ENCODE results near the gene GPX6.

GPX6 gene

GRCh38 chr6:28489366-28490204, 26.0 kb downstream of the GPX6 start:
- peak overlapping the region; percentile 37 for H3K27ac ChIP-seq (ENCODE audit: extremely low read depth, low read depth, low read length)
- ChIA-PET CTCF (interaction anchor here (0.6 to 0.8 kb wide), 4 partner anchors 48 to 496 kb away, joined by 3 read pairs; no protein-coding TSS in a partner anchor), POLR2A (interaction anchor here (0.6 to 1.8 kb wide), 13 partner anchors 15 to 652 kb away, joined by 3 to 7 read pairs (median 4); partner anchors contain the start of genes PGBD1, ZKSCAN8 and ZSCAN23)
- TF ChIP-seq GLIS2 (tag by site-specific recombination; IDR thresholded peaks at IDR 0.05) (peak; percentile 47; the same call in 1 of the 2 replicates), HOXA7 (CRISPR knock-in tag; IDR thresholded peaks at IDR 0.05; ENCODE audit: borderline replicate concordance) (no peak), ATF2 (tag by site-specific recombination; IDR thresholded peaks at IDR 0.05; ENCODE audit: low read depth) (peak; percentile 76), ZBTB21 (tag by site-specific recombination; IDR thresholded peaks at IDR 0.05) (peak; percentile 92), SCRT1 (tag by site-specific recombination; IDR thresholded peaks at IDR 0.05; ENCODE audit: borderline replicate concordance) (peak; percentile 87), GLIS1 (tag by site-specific recombination; IDR thresholded peaks at IDR 0.05) (peak; percentile 37; the same call in 1 of the 2 replicates), ZNF335 (tag by site-specific recombination; conservative IDR thresholded peaks at IDR 0.05) (peak; percentile 62), ZIC2 (tag by site-specific recombination; IDR thresholded peaks at IDR 0.05) (peak; percentile 37; the same call in 1 of the 2 replicates), ZNF354C (tag by site-specific recombination; IDR thresholded peaks at IDR 0.05; ENCODE audit: borderline replicate concordance, low read depth) (no peak), GLI2 (tag by site-specific recombination; IDR thresholded peaks at IDR 0.05; ENCODE audit: borderline replicate concordance, low read depth) (no peak), ZNF629 (tag by site-specific recombination; IDR thresholded peaks at IDR 0.05) (peak; percentile 92), ZBTB17 (tag by site-specific recombination; IDR thresholded peaks at IDR 0.05) (peak; percentile 4; the same call in 1 of the 2 replicates), SCRT2 (tag by site-specific recombination; IDR thresholded peaks at IDR 0.05) (peak; percentile 99), ZFP37 (tag by site-specific recombination; IDR thresholded peaks at IDR 0.05) (no peak), SP7 (tag by site-specific recombination; IDR thresholded peaks at IDR 0.05) (0 out of 2 replicates have a peak, but pooled peaks have one; percentile 26)
- TF ChIP-seq, protein P1, sequence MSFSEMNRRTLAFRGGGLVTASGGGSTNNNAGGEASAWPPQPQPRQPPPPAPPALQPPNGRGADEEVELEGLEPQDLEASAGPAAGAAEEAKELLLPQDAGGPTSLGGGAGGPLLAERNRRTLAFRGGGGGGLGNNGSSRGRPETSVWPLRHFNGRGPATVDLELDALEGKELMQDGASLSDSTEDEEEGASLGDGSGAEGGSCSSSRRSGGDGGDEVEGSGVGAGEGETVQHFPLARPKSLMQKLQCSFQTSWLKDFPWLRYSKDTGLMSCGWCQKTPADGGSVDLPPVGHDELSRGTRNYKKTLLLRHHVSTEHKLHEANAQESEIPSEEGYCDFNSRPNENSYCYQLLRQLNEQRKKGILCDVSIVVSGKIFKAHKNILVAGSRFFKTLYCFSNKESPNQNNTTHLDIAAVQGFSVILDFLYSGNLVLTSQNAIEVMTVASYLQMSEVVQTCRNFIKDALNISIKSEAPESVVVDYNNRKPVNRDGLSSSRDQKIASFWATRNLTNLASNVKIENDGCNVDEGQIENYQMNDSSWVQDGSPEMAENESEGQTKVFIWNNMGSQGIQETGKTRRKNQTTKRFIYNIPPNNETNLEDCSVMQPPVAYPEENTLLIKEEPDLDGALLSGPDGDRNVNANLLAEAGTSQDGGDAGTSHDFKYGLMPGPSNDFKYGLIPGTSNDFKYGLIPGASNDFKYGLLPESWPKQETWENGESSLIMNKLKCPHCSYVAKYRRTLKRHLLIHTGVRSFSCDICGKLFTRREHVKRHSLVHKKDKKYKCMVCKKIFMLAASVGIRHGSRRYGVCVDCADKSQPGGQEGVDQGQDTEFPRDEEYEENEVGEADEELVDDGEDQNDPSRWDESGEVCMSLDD (tag by site-specific recombination; IDR thresholded peaks at IDR 0.05), result peak; percentile 43; the same call in 1 of the 2 replicates
- H3K4me1 ChIP-seq (ENCODE audit: control insufficient read depth, insufficient read depth, low read length), result no peaks in the 10 kb centered on the region
- no peaks in the 10 kb centered on the region for H3K9me3 ChIP-seq (ENCODE audit: control insufficient read depth, insufficient read depth, low read depth, low read length)
- no peaks in the 10 kb centered on the region for H3K36me3 ChIP-seq (ENCODE audit: control insufficient read depth in 2 of 2, insufficient read depth in 1 of 2, low read length in 2 of 2)
- peak overlapping the region; percentile 15 for H3K4me3 ChIP-seq (ENCODE audit: low read depth, low read length)

DNA sequence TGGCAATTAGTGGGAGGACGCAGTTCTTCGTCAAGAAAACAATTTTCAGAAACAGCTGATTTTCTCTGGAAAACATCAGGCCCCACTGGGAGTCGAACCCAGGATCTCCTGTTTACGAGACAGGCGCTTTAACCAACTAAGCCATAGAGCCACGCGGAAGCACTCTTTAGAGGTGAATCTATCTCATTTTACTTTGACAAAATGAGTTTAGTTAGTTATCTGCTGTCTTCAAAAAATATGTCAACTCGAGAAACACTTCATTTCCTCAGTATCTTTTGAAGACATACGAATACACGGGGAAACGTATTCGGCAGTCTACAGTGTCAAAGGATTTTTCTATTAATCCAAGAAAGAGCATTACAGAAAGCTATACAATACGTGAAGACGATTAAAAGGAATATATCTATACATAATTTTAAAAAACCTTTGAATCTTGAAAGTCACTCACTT, 26.7 kb downstream of the GPX6 start:
- Histone ChIP-seq H3K4me3 (ENCODE audit: low read depth, low read length) (no peak overlapping the region), H3K36me3 (ENCODE audit: control insufficient read depth in 2 of 2, insufficient read depth in 1 of 2, low read length in 2 of 2) (no peaks in the 10 kb centered on the region), H3K4me1 (ENCODE audit: control insufficient read depth, insufficient read depth, low read length) (no peaks in the 10 kb centered on the region), H3K9me3 (ENCODE audit: control insufficient read depth, insufficient read depth, low read depth, low read length) (no peaks in the 10 kb centered on the region), H3K27ac (ENCODE audit: extremely low read depth, low read depth, low read length) (no peak overlapping the region)
- ChIA-PET CTCF (interaction anchor here (0.6 to 0.8 kb wide), 4 partner anchors 49 to 496 kb away, joined by 3 read pairs; no protein-coding TSS in a partner anchor), POLR2A (interaction anchor here (0.6 to 1.8 kb wide), 12 partner anchors 14 to 651 kb away, joined by 3 to 7 read pairs (median 4); partner anchors contain the start of genes PGBD1, ZKSCAN8 and ZSCAN23)
- TF ChIP-seq ZNF830 (tag by site-specific recombination; IDR thresholded peaks at IDR 0.05; ENCODE audit: low read depth) (no peak), ZNF394 (tag by site-specific recombination; IDR thresholded peaks at IDR 0.05; ENCODE audit: borderline replicate concordance) (peak; percentile 59), ZNF138 (tag by site-specific recombination; IDR thresholded peaks at IDR 0.05; ENCODE audit: borderline replicate concordance) (no peak), ZEB2 (tag by site-specific recombination; IDR thresholded peaks at IDR 0.05) (0 out of 2 replicates have a peak, but pooled peaks have one; percentile 32), ZNF600 (tag by site-specific recombination; IDR thresholded peaks at IDR 0.05) (no peak), ZBTB17 (tag by site-specific recombination; IDR thresholded peaks at IDR 0.05) (peak; percentile 68), ZNF302 (tag by site-specific recombination; IDR thresholded peaks at IDR 0.05; ENCODE audit: low read depth) (no peak)
- TF ChIP-seq, protein P2, sequence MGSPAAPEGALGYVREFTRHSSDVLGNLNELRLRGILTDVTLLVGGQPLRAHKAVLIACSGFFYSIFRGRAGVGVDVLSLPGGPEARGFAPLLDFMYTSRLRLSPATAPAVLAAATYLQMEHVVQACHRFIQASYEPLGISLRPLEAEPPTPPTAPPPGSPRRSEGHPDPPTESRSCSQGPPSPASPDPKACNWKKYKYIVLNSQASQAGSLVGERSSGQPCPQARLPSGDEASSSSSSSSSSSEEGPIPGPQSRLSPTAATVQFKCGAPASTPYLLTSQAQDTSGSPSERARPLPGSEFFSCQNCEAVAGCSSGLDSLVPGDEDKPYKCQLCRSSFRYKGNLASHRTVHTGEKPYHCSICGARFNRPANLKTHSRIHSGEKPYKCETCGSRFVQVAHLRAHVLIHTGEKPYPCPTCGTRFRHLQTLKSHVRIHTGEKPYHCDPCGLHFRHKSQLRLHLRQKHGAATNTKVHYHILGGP (tag by site-specific recombination; IDR thresholded peaks at IDR 0.05), result no peak
- TF ChIP-seq, protein P3, sequence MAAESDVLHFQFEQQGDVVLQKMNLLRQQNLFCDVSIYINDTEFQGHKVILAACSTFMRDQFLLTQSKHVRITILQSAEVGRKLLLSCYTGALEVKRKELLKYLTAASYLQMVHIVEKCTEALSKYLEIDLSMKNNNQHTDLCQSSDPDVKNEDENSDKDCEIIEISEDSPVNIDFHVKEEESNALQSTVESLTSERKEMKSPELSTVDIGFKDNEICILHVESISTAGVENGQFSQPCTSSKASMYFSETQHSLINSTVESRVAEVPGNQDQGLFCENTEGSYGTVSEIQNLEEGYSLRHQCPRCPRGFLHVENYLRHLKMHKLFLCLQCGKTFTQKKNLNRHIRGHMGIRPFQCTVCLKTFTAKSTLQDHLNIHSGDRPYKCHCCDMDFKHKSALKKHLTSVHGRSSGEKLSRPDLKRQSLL (tag by site-specific recombination; IDR thresholded peaks at IDR 0.05), result peak; percentile 64; the same call in 1 of the 2 replicates
